H9 (cell line): ENCODE results near the gene SSX2IP. TPM values are rescaled to one million over a fixed set of nuclear protein-coding genes. Genes with fewer than 3 reads are reported as not detected.

Experiments
- DNase-seq: peaks from one replicate; pipeline ENCODE4 v3.0.0-alpha.2; 2017
- H2AFZ ChIP-seq: one replicate; pipeline ENCODE4 v1.6.1; 2013; ENCODE audit warnings: mild to moderate bottlenecking, low read length, control low read depth, moderate library complexity
- H2AK5ac ChIP-seq: 2 replicates; pipeline ENCODE4 v1.6.1; 2013; ENCODE audit warnings: low read length, control low read depth, mixed read lengths; ENCODE audit not compliant: insufficient read length
- H2BK120ac ChIP-seq: one replicate; pipeline ENCODE4 v1.6.1; 2013; ENCODE audit warnings: low read depth, mild to moderate bottlenecking, low read length, control low read depth, inconsistent platforms; ENCODE audit not compliant: poor library complexity, severe bottlenecking
- H2BK12ac ChIP-seq: 2 replicates; pipeline ENCODE4 v1.6.1; 2013; ENCODE audit warnings: low read length, control low read depth, mixed read lengths, low read depth; ENCODE audit not compliant: insufficient read length
- H2BK15ac ChIP-seq: 2 replicates; pipeline ENCODE4 v1.6.1; 2013; ENCODE audit warnings: low read depth, low read length, control low read depth
- H2BK20ac ChIP-seq: one replicate; pipeline ENCODE4 v1.6.1; 2013; ENCODE audit warnings: low read depth, mild to moderate bottlenecking, low read length, control low read depth, inconsistent platforms; ENCODE audit not compliant: poor library complexity, severe bottlenecking
- H2BK5ac ChIP-seq: 2 replicates; pipeline ENCODE4 v1.6.1; 2013; ENCODE audit warnings: low read length, control low read depth, mixed read lengths; ENCODE audit not compliant: insufficient read length
- H3K14ac ChIP-seq: 2 replicates; pipeline ENCODE4 v1.6.1; 2013; ENCODE audit warnings: low read length, control low read depth; ENCODE audit not compliant: insufficient read depth
- H3K18ac ChIP-seq: 2 replicates; pipeline ENCODE4 v1.6.1; 2013; ENCODE audit warnings: low read depth, mild to moderate bottlenecking, mixed read lengths, low read length, control low read depth; ENCODE audit not compliant: insufficient read length
- H3K23ac ChIP-seq: 2 replicates; pipeline ENCODE4 v1.6.1; 2013; ENCODE audit warnings: low read length, control low read depth, mixed read lengths, low read depth; ENCODE audit not compliant: insufficient read length
- H3K23me2 ChIP-seq: 2 replicates; pipeline ENCODE4 v1.6.1; 2013; ENCODE audit warnings: low read depth, mild to moderate bottlenecking, mixed read lengths, low read length, control low read depth; ENCODE audit not compliant: insufficient read length, poor library complexity, severe bottlenecking
- H3K27ac ChIP-seq: 2 replicates; pipeline ENCODE4 v1.5.1; 2013; ENCODE audit warnings: low read length, control low read depth, mixed read lengths, low read depth; ENCODE audit not compliant: insufficient read length
- H3K27me3 ChIP-seq: 2 replicates; pipeline ENCODE4 v1.6.1; 2013; ENCODE audit warnings: low read length, control low read depth, inconsistent platforms; ENCODE audit not compliant: insufficient read depth
- H3K4ac ChIP-seq: 2 replicates; pipeline ENCODE4 v1.6.1; 2013; ENCODE audit warnings: low read depth, mild to moderate bottlenecking, control low read depth, inconsistent platforms, low read length, moderate library complexity
- H3K4me1 ChIP-seq: 2 replicates; pipeline ENCODE4 v1.6.1; 2013; ENCODE audit warnings: low read length, control low read depth, inconsistent platforms; ENCODE audit not compliant: insufficient read depth
- H3K4me2 ChIP-seq: 2 replicates; pipeline ENCODE4 v1.6.1; 2013; ENCODE audit warnings: low read length, control low read depth, mixed read lengths; ENCODE audit not compliant: insufficient read length, insufficient read depth
- H3K56ac ChIP-seq: 2 replicates; pipeline ENCODE4 v1.6.1; 2013; ENCODE audit warnings: low read depth, mild to moderate bottlenecking, mixed read lengths, low read length, control low read depth; ENCODE audit not compliant: insufficient read length
- H3K79me1 ChIP-seq: 2 replicates; pipeline ENCODE4 v1.6.1; 2013; ENCODE audit warnings: low read depth, mild to moderate bottlenecking, moderate library complexity, low read length, control low read depth, inconsistent platforms; ENCODE audit not compliant: insufficient read depth, poor library complexity, severe bottlenecking
- H3K79me2 ChIP-seq: 2 replicates; pipeline ENCODE4 v1.6.1; 2013; ENCODE audit warnings: low read length, control low read depth, inconsistent platforms; ENCODE audit not compliant: insufficient read depth
- H3K9ac ChIP-seq: 2 replicates; pipeline ENCODE4 v1.6.1; 2013; ENCODE audit warnings: low read length, control low read depth, mixed read lengths; ENCODE audit not compliant: insufficient read length; ENCODE audit errors: extremely low read depth
- H3K9me3 ChIP-seq: one replicate; pipeline ENCODE4 v1.6.1; 2013; ENCODE audit warnings: low read depth, low read length, inconsistent platforms; ENCODE audit not compliant: control insufficient read depth
- H3T11ph ChIP-seq: one replicate; pipeline ENCODE4 v1.6.1; 2013; ENCODE audit warnings: mild to moderate bottlenecking, low read length, control low read depth, inconsistent platforms
- H4K20me1 ChIP-seq: one replicate; pipeline ENCODE4 v1.6.1; 2013; ENCODE audit not compliant: control insufficient read depth, insufficient read length, insufficient read depth
- H4K5ac ChIP-seq: 2 replicates; pipeline ENCODE4 v1.6.1; 2013; ENCODE audit warnings: low read depth, mild to moderate bottlenecking, mixed read lengths, low read length, control low read depth; ENCODE audit not compliant: insufficient read length
- H4K8ac ChIP-seq: replicated peaks from 2 replicates; pipeline ENCODE4 v1.6.1; 2013; ENCODE audit warnings: low read length, control low read depth, mixed read lengths, low read depth; ENCODE audit not compliant: insufficient read length
- H4K91ac ChIP-seq: 2 replicates; pipeline ENCODE4 v1.6.1; 2013; ENCODE audit warnings: low read depth, mild to moderate bottlenecking, moderate library complexity, mixed read lengths, low read length, control low read depth; ENCODE audit not compliant: insufficient read length
- H3K27ac Mint-ChIP-seq, 3 experiments: 2 replicates in 2 of 3; 3 replicates in 1 of 3; pipeline ENCODE4 v1.8.0; 2020 to 2021; ENCODE audit warnings: mixed read lengths in 3 of 3, mild to moderate bottlenecking in 1 of 3, moderate library complexity in 1 of 3
- H3K27me3 Mint-ChIP-seq: 2 replicates; pipeline ENCODE4 v1.8.0; 2021; ENCODE audit warnings: low read depth, mild to moderate bottlenecking, moderate library complexity, mixed read lengths
- H3K36me3 Mint-ChIP-seq, 3 experiments: 2 replicates in 2 of 3; 3 replicates in 1 of 3; pipeline ENCODE4 v1.8.0; 2020 to 2021; ENCODE audit warnings: low read depth in 3 of 3, mixed read lengths in 3 of 3; ENCODE audit not compliant: insufficient read depth in 1 of 3
- H3K4me1 Mint-ChIP-seq, 2 experiments: 2 replicates each; pipeline ENCODE4 v1.8.0; 2020; ENCODE audit warnings: mixed read lengths in 2 of 2
- H3K4me3 Mint-ChIP-seq, 2 experiments: 2 replicates in 1 of 2; 3 replicates in 1 of 2; pipeline ENCODE4 v1.8.0; 2020 to 2021; ENCODE audit warnings: mild to moderate bottlenecking in 2 of 2, mixed read lengths in 2 of 2, moderate library complexity in 1 of 2
- H3K9me3 Mint-ChIP-seq, 2 experiments: 2 replicates in 1 of 2; 3 replicates in 1 of 2; pipeline ENCODE4 v1.8.0; 2020; ENCODE audit warnings: mild to moderate bottlenecking in 2 of 2, mixed read lengths in 2 of 2, moderate library complexity in 1 of 2
- CTCF ChIP-seq: fragments of 200-600 bp; sonication (generic); conservative IDR thresholded peaks from 3 replicates; pipeline ENCODE4 v1.8.0; 2021; ENCODE audit warnings: antibody characterized with exemption, mild to moderate bottlenecking
- WGBS: extraction: QIAGEN DNeasy Blood & Tissue Kit; methylation state at CpG from one replicate; pipeline ENCODE4 v1.1.7; 2013; ENCODE audit warnings: missing lambda C conversion rate, low lambda C conversion rate, mixed read lengths; ENCODE audit not compliant: insufficient read length; ENCODE audit errors: extremely low coverage; 5-methylcytosine and 5-hydroxymethylcytosine counted together
- total RNA-seq: library from RNA; stranded (reverse); gene quantifications from 2 replicates; pipeline ENCODE4 v1.2.1, GENCODE V29; 2021

The SSX2IP gene
- total RNA-seq, 1 experiment from 2014 or later: 19.6 TPM

GRCh38 chr1:84724128-84724860 is 34.0 kb upstream of the SSX2IP start:
- peaks cover 2% of the 10 kb centered on the region; the same call in 1 of the 2 replicates for H3K27me3 Mint-ChIP-seq
- H3K27ac ChIP-seq: no peak overlapping the region
- no peaks in the 10 kb centered on the region for H3K23me2 ChIP-seq
- no peak overlapping the region for H4K5ac ChIP-seq
- no peaks in the 10 kb centered on the region for H3K9me3 Mint-ChIP-seq
- no peak overlapping the region for H3K18ac ChIP-seq
- peak; percentile 86 for DNase-seq
- H2BK120ac ChIP-seq: no peak overlapping the region
- H4K20me1 ChIP-seq: no peaks in the 10 kb centered on the region
- no peak overlapping the region for H3K56ac ChIP-seq
- no peaks in the 10 kb centered on the region for H3K79me1 ChIP-seq
- no peaks in the 10 kb centered on the region for H3K79me2 ChIP-seq
- no peak overlapping the region for H2BK15ac ChIP-seq
- H3K9me3 ChIP-seq: no peaks in the 10 kb centered on the region
- H3K9ac ChIP-seq: no peak overlapping the region
- no peak overlapping the region for H2AFZ ChIP-seq
- no peak overlapping the region for H2BK20ac ChIP-seq
- H3K23ac ChIP-seq: no peak overlapping the region
- H3K4me1 ChIP-seq: no peaks in the 10 kb centered on the region
- H2AK5ac ChIP-seq: no peak overlapping the region
- WGBS: no CpG with 5 or more reads among the region's 17 CpGs
- no peaks in the 10 kb centered on the region for H3K27me3 ChIP-seq
- no peak overlapping the region for H2BK12ac ChIP-seq
- no peak overlapping the region for H3K4me3 Mint-ChIP-seq
- peak; percentile 95 for TF ChIP-seq CTCF
- no peak overlapping the region for H4K8ac ChIP-seq
- no peak overlapping the region for H3K14ac ChIP-seq
- no peak overlapping the region for H3T11ph ChIP-seq
- H3K27ac Mint-ChIP-seq: no peak overlapping the region
- peaks cover 24 to 25% of the 10 kb centered on the region in 2 experiments for H3K4me1 Mint-ChIP-seq
- no peak overlapping the region for H4K91ac ChIP-seq
- H2BK5ac ChIP-seq: no peak overlapping the region
- no peak overlapping the region for H3K4me2 ChIP-seq
- no peak overlapping the region for H3K4ac ChIP-seq
- no peaks in the 10 kb centered on the region for H3K36me3 Mint-ChIP-seq
